Mesenchymal stem cell (in vitro differentiated cells and primary cell): Measurements from ENCODE around the gene NUDT3.

Experiments used
- DNase-seq: peaks from one replicate; pipeline ENCODE4 v3.0.0-alpha.2; 2013
- H2AFZ ChIP-seq: one replicate; pipeline ENCODE4 v1.6.1; 2013; ENCODE audit warnings: low read depth, mild to moderate bottlenecking, control low read depth, inconsistent platforms, low read length, moderate library complexity
- H2AK5ac ChIP-seq: 2 replicates; pipeline ENCODE4 v1.6.1; 2013; ENCODE audit warnings: low read length, moderate library complexity, mild to moderate bottlenecking, inconsistent platforms; ENCODE audit not compliant: severe bottlenecking
- H2BK120ac ChIP-seq: one replicate; pipeline ENCODE4 v1.6.1; 2013; ENCODE audit warnings: low read depth, mild to moderate bottlenecking, inconsistent platforms, low read length, moderate library complexity
- H2BK12ac ChIP-seq, 2 experiments: one replicate each; pipeline ENCODE4 v1.6.1; 2013; ENCODE audit warnings: inconsistent platforms in 2 of 2, low read length in 2 of 2, mild to moderate bottlenecking in 2 of 2, moderate library complexity in 2 of 2, control low read depth in 1 of 2
- H2BK15ac ChIP-seq: one replicate; pipeline ENCODE4 v1.6.1; 2013; ENCODE audit warnings: mild to moderate bottlenecking, low read depth, inconsistent platforms; ENCODE audit not compliant: poor library complexity, severe bottlenecking
- H2BK5ac ChIP-seq: 2 replicates; pipeline ENCODE4 v1.6.1; 2013; ENCODE audit warnings: low read depth, mild to moderate bottlenecking, low read length, control low read depth, inconsistent platforms; ENCODE audit not compliant: poor library complexity, severe bottlenecking
- H3K14ac ChIP-seq, 2 experiments: one replicate each; pipeline ENCODE4 v1.6.1; 2013; ENCODE audit warnings: inconsistent platforms in 2 of 2, low read length in 2 of 2, control low read depth in 1 of 2, mild to moderate bottlenecking in 1 of 2, moderate library complexity in 1 of 2
- H3K18ac ChIP-seq, 2 experiments: one replicate each; pipeline ENCODE4 v1.6.1; 2013; ENCODE audit warnings: inconsistent platforms in 2 of 2, low read length in 2 of 2, control low read depth in 1 of 2, low read depth in 1 of 2, mild to moderate bottlenecking in 1 of 2
- H3K23ac ChIP-seq, 2 experiments: one replicate each; pipeline ENCODE4 v1.6.1; 2013; ENCODE audit warnings: inconsistent platforms in 2 of 2, low read length in 2 of 2, mild to moderate bottlenecking in 2 of 2, moderate library complexity in 2 of 2, control low read depth in 1 of 2
- H3K27ac ChIP-seq: 2 replicates; pipeline ENCODE4 v1.5.1; 2013; ENCODE audit warnings: mild to moderate bottlenecking, moderate library complexity, low read length, control low read depth, inconsistent platforms; ENCODE audit not compliant: poor library complexity, severe bottlenecking
- H3K27me3 ChIP-seq, 2 experiments: 2 replicates each; pipeline versions ENCODE4 v1.6.1 to v1.7.0; 2013; ENCODE audit warnings: low read length in 2 of 2, mild to moderate bottlenecking in 2 of 2, moderate library complexity in 2 of 2, control low read depth in 1 of 2, inconsistent platforms in 1 of 2; ENCODE audit not compliant: control insufficient read depth in 1 of 2, insufficient read depth in 1 of 2
- H3K36me3 ChIP-seq, 2 experiments: 2 replicates each; pipeline versions ENCODE4 v1.6.1 to v1.7.0; 2013; ENCODE audit warnings: low read length in 2 of 2, control low read depth in 1 of 2, inconsistent platforms in 1 of 2, low read depth in 1 of 2, mild to moderate bottlenecking in 1 of 2; ENCODE audit not compliant: insufficient read depth in 2 of 2, control insufficient read depth in 1 of 2
- H3K4ac ChIP-seq, 2 experiments: one replicate each; pipeline ENCODE4 v1.6.1; 2013; ENCODE audit warnings: inconsistent platforms in 2 of 2, low read length in 2 of 2, mild to moderate bottlenecking in 2 of 2, moderate library complexity in 2 of 2, control low read depth in 1 of 2, low read depth in 1 of 2
- H3K4me1 ChIP-seq: 2 replicates; pipeline ENCODE4 v1.6.1; 2013; ENCODE audit warnings: low read depth, low read length, control low read depth; ENCODE audit not compliant: control insufficient read depth, insufficient read depth
- H3K4me2 ChIP-seq: 2 replicates; pipeline ENCODE4 v1.6.1; 2013; ENCODE audit warnings: low read length, mild to moderate bottlenecking, inconsistent platforms; ENCODE audit not compliant: poor library complexity, severe bottlenecking
- H3K4me3 ChIP-seq, 2 experiments: 2 replicates each; pipeline versions ENCODE4 v1.5.1 to v1.7.0; 2013; ENCODE audit warnings: low read length in 2 of 2, mild to moderate bottlenecking in 2 of 2, control low read depth in 1 of 2, low read depth in 1 of 2; ENCODE audit not compliant: insufficient read depth in 1 of 2
- H3K79me1 ChIP-seq: replicated peaks from 2 replicates; pipeline ENCODE4 v1.6.1; 2013; ENCODE audit warnings: mild to moderate bottlenecking, control low read depth, low read length, inconsistent platforms; ENCODE audit not compliant: poor library complexity, severe bottlenecking
- H3K9ac ChIP-seq: 2 replicates; pipeline ENCODE4 v1.7.0; 2013; ENCODE audit warnings: mild to moderate bottlenecking, low read length, moderate library complexity
- H3K9me3 ChIP-seq: 2 replicates; pipeline ENCODE4 v1.7.0; 2013; ENCODE audit warnings: mild to moderate bottlenecking, low read length; ENCODE audit not compliant: control insufficient read depth
- H4K8ac ChIP-seq: one replicate; pipeline ENCODE4 v1.6.1; 2013; ENCODE audit warnings: inconsistent platforms, mild to moderate bottlenecking, low read length, moderate library complexity
- H4K91ac ChIP-seq: one replicate; pipeline ENCODE4 v1.6.1; 2013; ENCODE audit warnings: mild to moderate bottlenecking, low read length, inconsistent platforms
- whole genome bisulfite sequencing: methylation state at CpG from one replicate; pipeline ENCODE4 v1.1.7; 2013; ENCODE audit warnings: mixed read lengths; 5-methylcytosine and 5-hydroxymethylcytosine counted together

NUDT3 gene

GRCh38 chr6:34391786-34392496 is 528 bp downstream of the NUDT3 start:
- Histone ChIP-seq H2BK120ac (peak overlapping the region; percentile 96), H4K8ac (peak overlapping the region; percentile 93), H3K4me1 (no peaks in the 10 kb centered on the region), H3K36me3 (no peaks in the 10 kb centered on the region), H2AK5ac (no peak overlapping the region), H3K27ac (peak overlapping the region; percentile 69), H2AFZ (peak overlapping the region; percentile 95), H2BK12ac (peak overlapping the region in 1 of 2 experiments; percentile 89), H2BK15ac (peak overlapping the region; percentile 100), H3K18ac (peak overlapping the region; percentile 97), H3K4me3 (peak overlapping the region; percentile 91 to 94), H3K4me2 (peak overlapping the region; percentile 56), H3K9ac (peak overlapping the region; percentile 90), H3K9me3 (peaks cover 3% of the 10 kb centered on the region), H4K91ac (peak overlapping the region; percentile 87), H3K79me1 (no peaks in the 10 kb centered on the region), H3K23ac (peak overlapping the region in 1 of 2 experiments; percentile 99), H2BK5ac (peak overlapping the region; percentile 97), H3K27me3 (no peaks in the 10 kb centered on the region), H3K4ac (peak overlapping the region; percentile 96 to 100), H3K14ac (peak overlapping the region in 1 of 2 experiments; percentile 97)
- peak; percentile 68 for DNase-seq
- WGBS: 0% methylated on average over 68 of the region's 78 CpGs

GRCh38 chr6:34391473-34391785 is 1.0 kb downstream of the NUDT3 start:
- no peak overlapping the region for H2BK15ac ChIP-seq
- H2BK5ac ChIP-seq: no peak overlapping the region
- H3K23ac ChIP-seq: no peak overlapping the region
- no peak overlapping the region for H2AFZ ChIP-seq
- H3K79me1 ChIP-seq: no peaks in the 10 kb centered on the region
- peak overlapping the region in 1 of 2 experiments; percentile 97 for H3K18ac ChIP-seq
- H3K27ac ChIP-seq: peak overlapping the region; percentile 47
- no peaks in the 10 kb centered on the region for H3K36me3 ChIP-seq
- H3K9me3 ChIP-seq: peaks cover 1% of the 10 kb centered on the region
- H3K4me1 ChIP-seq: peaks cover 3% of the 10 kb centered on the region
- H3K9ac ChIP-seq: peak overlapping the region; percentile 90
- H3K27me3 ChIP-seq: no peaks in the 10 kb centered on the region
- H3K14ac ChIP-seq: peak overlapping the region in 1 of 2 experiments; percentile 97
- no peak for DNase-seq
- H2AK5ac ChIP-seq: no peak overlapping the region
- H2BK120ac ChIP-seq: peak overlapping the region; percentile 96
- no peak overlapping the region for H4K91ac ChIP-seq
- peak overlapping the region; percentile 56 for H3K4me2 ChIP-seq
- peak overlapping the region in 1 of 2 experiments; percentile 77 for H2BK12ac ChIP-seq
- no peak overlapping the region for H4K8ac ChIP-seq
- 0% methylated on average over 5 of the region's 5 CpGs for WGBS
- peak overlapping the region in 1 of 2 experiments; percentile 98 for H3K4ac ChIP-seq
- H3K4me3 ChIP-seq: peak overlapping the region; percentile 91 to 94

GRCh38 chr6:34390531-34391472 is 1.7 kb downstream of the NUDT3 start:
- Histone ChIP-seq H2BK12ac (no peak overlapping the region), H3K4me2 (peak overlapping the region; percentile 56), H2AK5ac (no peak overlapping the region), H3K4me1 (peaks cover 3% of the 10 kb centered on the region), H3K79me1 (peaks cover under 1% of the 10 kb centered on the region), H3K4me3 (peak overlapping the region in 1 of 2 experiments; percentile 91), H2AFZ (no peak overlapping the region), H3K9me3 (no peaks in the 10 kb centered on the region), H3K27ac (peak overlapping the region; percentile 47), H3K27me3 (no peaks in the 10 kb centered on the region), H2BK5ac (no peak overlapping the region), H3K18ac (no peak overlapping the region), H3K14ac (no peak overlapping the region), H2BK120ac (no peak overlapping the region), H4K8ac (no peak overlapping the region), H3K4ac (no peak overlapping the region), H3K9ac (peak overlapping the region; percentile 90), H3K36me3 (no peaks in the 10 kb centered on the region), H3K23ac (no peak overlapping the region), H2BK15ac (no peak overlapping the region), H4K91ac (no peak overlapping the region)
- WGBS: 18% methylated on average over 11 of the region's 14 CpGs
- DNase-seq: peak; percentile 77

GRCh38 chr6:34389034-34389433 is 3.4 kb downstream of the NUDT3 start:
- peaks cover 7% of the 10 kb centered on the region for H3K4me1 ChIP-seq
- no peak for DNase-seq
- H3K27me3 ChIP-seq: no peaks in the 10 kb centered on the region
- H2BK5ac ChIP-seq: no peak overlapping the region
- no peak overlapping the region for H3K4me3 ChIP-seq
- no peak overlapping the region for H3K4ac ChIP-seq
- H3K14ac ChIP-seq: no peak overlapping the region
- no peak overlapping the region for H4K91ac ChIP-seq
- H3K79me1 ChIP-seq: peaks cover 2% of the 10 kb centered on the region
- H2AFZ ChIP-seq: no peak overlapping the region
- H3K9ac ChIP-seq: no peak overlapping the region
- H3K27ac ChIP-seq: no peak overlapping the region
- H3K36me3 ChIP-seq: no peaks in the 10 kb centered on the region
- H2BK12ac ChIP-seq: no peak overlapping the region
- H3K23ac ChIP-seq: no peak overlapping the region
- no peak overlapping the region for H2BK120ac ChIP-seq
- H2AK5ac ChIP-seq: no peak overlapping the region
- H3K9me3 ChIP-seq: no peaks in the 10 kb centered on the region
- H3K18ac ChIP-seq: no peak overlapping the region
- WGBS: 100% methylated on average over 3 of the region's 3 CpGs
- no peak overlapping the region for H4K8ac ChIP-seq
- no peak overlapping the region for H3K4me2 ChIP-seq
- H2BK15ac ChIP-seq: no peak overlapping the region
